ENCODE data around the gene GASK1A. TPM values are rescaled to one million over a fixed set of nuclear protein-coding genes. Genes with fewer than 3 reads are reported as not detected.

GASK1A gene
- polyA plus RNA-seq, 2 of the 4 experiments (the other 2 are of a cell fraction) = not detected

DNA sequence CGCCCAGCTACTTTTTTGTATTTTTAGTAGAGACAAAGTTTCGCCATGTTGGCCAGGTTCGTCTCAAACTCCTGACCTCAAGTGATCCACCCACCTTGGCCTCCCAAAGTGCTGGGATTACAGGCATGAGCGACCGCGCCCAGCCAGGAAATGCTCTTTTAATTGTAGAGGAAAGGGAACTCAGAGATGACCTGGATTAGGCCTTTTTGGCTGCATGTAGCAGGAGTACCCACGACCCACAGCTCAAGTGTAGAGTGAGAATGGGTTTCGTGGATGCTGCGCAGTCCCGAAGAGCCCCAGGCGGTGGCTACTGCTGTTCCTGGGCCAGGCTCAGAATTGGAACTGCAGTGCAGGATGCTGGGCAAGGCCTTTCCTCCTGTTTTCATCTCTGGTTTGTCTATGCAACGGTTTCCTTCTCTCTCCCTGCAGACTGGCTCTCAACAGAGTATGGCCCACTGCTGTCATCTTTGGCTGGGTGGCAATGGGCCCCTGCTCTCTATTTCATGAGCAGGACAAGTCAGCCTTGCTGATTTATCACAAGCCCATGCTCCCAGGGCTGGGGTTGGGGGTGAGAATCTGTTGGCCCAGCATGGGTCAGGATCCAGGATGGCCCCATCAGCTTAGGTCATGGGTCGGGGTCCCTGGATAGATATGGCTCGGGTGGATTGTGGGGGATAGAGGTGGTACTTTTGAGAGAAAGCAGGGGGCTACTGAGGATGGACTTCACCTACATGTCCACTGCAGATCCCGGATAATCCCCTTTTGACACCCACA is 51.2 kb downstream of the GASK1A start (continued):
- TF ChIP-seq RCOR1 (IDR thresholded peaks at IDR 0.05; ENCODE audit: low read depth, low read length) = no peak
- TF ChIP-seq, protein P1, sequence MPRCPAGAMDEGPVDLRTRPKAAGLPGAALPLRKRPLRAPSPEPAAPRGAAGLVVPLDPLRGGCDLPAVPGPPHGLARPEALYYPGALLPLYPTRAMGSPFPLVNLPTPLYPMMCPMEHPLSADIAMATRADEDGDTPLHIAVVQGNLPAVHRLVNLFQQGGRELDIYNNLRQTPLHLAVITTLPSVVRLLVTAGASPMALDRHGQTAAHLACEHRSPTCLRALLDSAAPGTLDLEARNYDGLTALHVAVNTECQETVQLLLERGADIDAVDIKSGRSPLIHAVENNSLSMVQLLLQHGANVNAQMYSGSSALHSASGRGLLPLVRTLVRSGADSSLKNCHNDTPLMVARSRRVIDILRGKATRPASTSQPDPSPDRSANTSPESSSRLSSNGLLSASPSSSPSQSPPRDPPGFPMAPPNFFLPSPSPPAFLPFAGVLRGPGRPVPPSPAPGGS (IDR thresholded peaks at IDR 0.05) = no peak
- TF ChIP-seq, protein P2, sequence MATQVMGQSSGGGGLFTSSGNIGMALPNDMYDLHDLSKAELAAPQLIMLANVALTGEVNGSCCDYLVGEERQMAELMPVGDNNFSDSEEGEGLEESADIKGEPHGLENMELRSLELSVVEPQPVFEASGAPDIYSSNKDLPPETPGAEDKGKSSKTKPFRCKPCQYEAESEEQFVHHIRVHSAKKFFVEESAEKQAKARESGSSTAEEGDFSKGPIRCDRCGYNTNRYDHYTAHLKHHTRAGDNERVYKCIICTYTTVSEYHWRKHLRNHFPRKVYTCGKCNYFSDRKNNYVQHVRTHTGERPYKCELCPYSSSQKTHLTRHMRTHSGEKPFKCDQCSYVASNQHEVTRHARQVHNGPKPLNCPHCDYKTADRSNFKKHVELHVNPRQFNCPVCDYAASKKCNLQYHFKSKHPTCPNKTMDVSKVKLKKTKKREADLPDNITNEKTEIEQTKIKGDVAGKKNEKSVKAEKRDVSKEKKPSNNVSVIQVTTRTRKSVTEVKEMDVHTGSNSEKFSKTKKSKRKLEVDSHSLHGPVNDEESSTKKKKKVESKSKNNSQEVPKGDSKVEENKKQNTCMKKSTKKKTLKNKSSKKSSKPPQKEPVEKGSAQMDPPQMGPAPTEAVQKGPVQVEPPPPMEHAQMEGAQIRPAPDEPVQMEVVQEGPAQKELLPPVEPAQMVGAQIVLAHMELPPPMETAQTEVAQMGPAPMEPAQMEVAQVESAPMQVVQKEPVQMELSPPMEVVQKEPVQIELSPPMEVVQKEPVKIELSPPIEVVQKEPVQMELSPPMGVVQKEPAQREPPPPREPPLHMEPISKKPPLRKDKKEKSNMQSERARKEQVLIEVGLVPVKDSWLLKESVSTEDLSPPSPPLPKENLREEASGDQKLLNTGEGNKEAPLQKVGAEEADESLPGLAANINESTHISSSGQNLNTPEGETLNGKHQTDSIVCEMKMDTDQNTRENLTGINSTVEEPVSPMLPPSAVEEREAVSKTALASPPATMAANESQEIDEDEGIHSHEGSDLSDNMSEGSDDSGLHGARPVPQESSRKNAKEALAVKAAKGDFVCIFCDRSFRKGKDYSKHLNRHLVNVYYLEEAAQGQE (IDR thresholded peaks at IDR 0.05) = no peak
- TF ChIP-seq POLR2A (IDR thresholded peaks at IDR 0.05; ENCODE audit: low read length) = no peak
- TF ChIP-seq CBX2 (IDR thresholded peaks at IDR 0.05; ENCODE audit: borderline replicate concordance, low read depth) = no peak

DNA sequence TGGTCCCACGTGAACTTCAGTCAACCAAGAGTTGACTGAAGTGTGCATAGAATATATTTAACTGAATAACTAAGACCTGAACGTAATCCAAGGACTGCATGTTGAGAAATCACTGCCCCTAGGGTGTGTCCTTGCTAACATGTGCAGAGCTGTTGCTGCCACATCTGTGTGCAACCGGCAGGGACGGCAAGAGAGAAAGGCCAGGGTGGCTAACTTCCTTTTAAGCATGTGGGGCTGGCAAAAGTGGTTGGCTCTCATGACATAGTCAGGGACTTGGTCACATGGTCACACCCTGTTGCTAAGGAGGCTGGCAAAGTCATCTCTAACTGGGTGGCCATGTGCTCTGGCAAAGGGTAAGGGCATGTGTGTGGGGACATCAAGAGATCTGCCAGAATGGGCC is 52.4 kb downstream of the GASK1A start:
- ChIA-PET POLR2A (interaction anchor here (0.5 kb wide), 1 partner anchor 227 kb away, joined by 3 read pairs; the partner anchor contains the start of gene HIGD1A), CTCF (no interaction called here)
- H3K27ac ChIP-seq = no peak overlapping the region
- no peaks in the 10 kb centered on the region for H3K4me1 ChIP-seq
- TF ChIP-seq ZC3H11A (IDR thresholded peaks at IDR 0.05) (no peak), FOSL2 (IDR thresholded peaks at IDR 0.05) (no peak), FOSL2 (CRISPR knock-in tag; IDR thresholded peaks at IDR 0.05) (no peak), POLR2AphosphoS2 (conservative IDR thresholded peaks at IDR 0.05; ENCODE audit: low read length) (no peak), ZNF302 (CRISPR knock-in tag; IDR thresholded peaks at IDR 0.05) (no peak), RNF2 (IDR thresholded peaks at IDR 0.05; ENCODE audit: borderline replicate concordance, low read depth) (no peak), MYC (IDR thresholded peaks at IDR 0.05; ENCODE audit: borderline replicate concordance, low read length) (no peak), HOXB5 (CRISPR knock-in tag; IDR thresholded peaks at IDR 0.05) (no peak), CBX2 (IDR thresholded peaks at IDR 0.05; ENCODE audit: borderline replicate concordance, low read depth) (no peak), NR3C1 (IDR thresholded peaks at IDR 0.05) (no peak), PHF8 (IDR thresholded peaks at IDR 0.05; ENCODE audit: borderline replicate concordance, low read depth) (no peak), KDM1A (IDR thresholded peaks at IDR 0.05; ENCODE audit: low read depth) (no peak)
- TF ChIP-seq, protein P3, sequence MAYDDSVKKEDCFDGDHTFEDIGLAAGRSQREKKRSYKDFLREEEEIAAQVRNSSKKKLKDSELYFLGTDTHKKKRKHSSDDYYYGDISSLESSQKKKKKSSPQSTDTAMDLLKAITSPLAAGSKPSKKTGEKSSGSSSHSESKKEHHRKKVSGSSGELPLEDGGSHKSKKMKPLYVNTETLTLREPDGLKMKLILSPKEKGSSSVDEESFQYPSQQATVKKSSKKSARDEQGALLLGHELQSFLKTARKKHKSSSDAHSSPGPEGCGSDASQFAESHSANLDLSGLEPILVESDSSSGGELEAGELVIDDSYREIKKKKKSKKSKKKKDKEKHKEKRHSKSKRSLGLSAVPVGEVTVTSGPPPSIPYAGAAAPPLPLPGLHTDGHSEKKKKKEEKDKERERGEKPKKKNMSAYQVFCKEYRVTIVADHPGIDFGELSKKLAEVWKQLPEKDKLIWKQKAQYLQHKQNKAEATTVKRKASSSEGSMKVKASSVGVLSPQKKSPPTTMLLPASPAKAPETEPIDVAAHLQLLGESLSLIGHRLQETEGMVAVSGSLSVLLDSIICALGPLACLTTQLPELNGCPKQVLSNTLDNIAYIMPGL (CRISPR knock-in tag; IDR thresholded peaks at IDR 0.05; ENCODE audit: borderline replicate concordance) = no peak
- TF ChIP-seq, protein P1 (IDR thresholded peaks at IDR 0.05) = no peak
- TF ChIP-seq, protein P4, sequence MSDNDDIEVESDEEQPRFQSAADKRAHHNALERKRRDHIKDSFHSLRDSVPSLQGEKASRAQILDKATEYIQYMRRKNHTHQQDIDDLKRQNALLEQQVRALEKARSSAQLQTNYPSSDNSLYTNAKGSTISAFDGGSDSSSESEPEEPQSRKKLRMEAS (IDR thresholded peaks at IDR 0.05) = no peak
- TF ChIP-seq, protein P2 (IDR thresholded peaks at IDR 0.05) = no peak
- no peak overlapping the region for H3K4me2 ChIP-seq
- H3K9me3 ChIP-seq = no peaks in the 10 kb centered on the region
- no peak for FAIRE-seq
- 20% methylated on average over 4 of the region's 4 CpGs for WGBS (ENCODE audit: missing lambda C conversion rate)
- no peak for ATAC-seq
- no peak for DNase-seq (ENCODE audit: low read depth in 1 of 2, low spot score in 1 of 2)
- no peak overlapping the region for H3K4me3 ChIP-seq

Measured in A549 (cell line).